Tibial artery (tissue), 4 donors: ENCODE measurements around the gene MTARC2.

Experiments
- DNase-seq, 2 donors: peaks; one replicate each; pipeline ENCODE4 v3.0.0-alpha.2; 2019
- H3K27ac ChIP-seq, 2 donors: fragments of 200-600 bp; sonication (generic) in 1 of 2; 1 replicate in 1 of 2; 2 replicates in 1 of 2; pipeline ENCODE4 v1.5.1; 2018 to 2019; ENCODE audit warnings: mild to moderate bottlenecking in 1 of 2
- H3K27me3 ChIP-seq, 2 donors: fragments of 200-600 bp; sonication (generic) in 1 of 2; one replicate each; pipeline versions ENCODE4 v1.5.1 to v1.6.0; 2016 to 2019
- H3K36me3 ChIP-seq, 3 donors: fragments of 200-600 bp; sonication (generic) in 2 of 3; one replicate each; pipeline ENCODE4 v1.5.1; 2016 to 2019; ENCODE audit warnings: mild to moderate bottlenecking in 2 of 3
- H3K4me1 ChIP-seq, 4 donors: fragments of 200-600 bp; sonication (generic) in 2 of 4; 1 replicate in 3 of 4; 2 replicates in 1 of 4; pipeline ENCODE4 v1.5.1; 2016 to 2019
- H3K4me3 ChIP-seq, 2 donors: fragments of 200-600 bp; sonication (generic) in 1 of 2; 1 replicate in 1 of 2; 2 replicates in 1 of 2; pipeline ENCODE4 v1.5.1; 2018 to 2019; ENCODE audit warnings: mild to moderate bottlenecking in 2 of 2
- H3K9me3 ChIP-seq, 3 donors: fragments of 200-600 bp; sonication (generic) in 1 of 3; one replicate each; pipeline ENCODE4 v1.5.1; 2016 to 2019
- CTCF ChIP-seq, 2 experiments: fragments of 200-600 bp in 1 of 2; fragments of 450-650 bp in 1 of 2; IDR thresholded peaks; one replicate each; pipeline ENCODE4 v1.5.1; 2017 to 2019; ENCODE audit warnings: antibody characterized with exemption in 2 of 2, mild to moderate bottlenecking in 1 of 2, moderate library complexity in 1 of 2
- intact Hi-C: fragments of 100-400 bp; cut with DNase I; formaldehyde crosslinking; loops from one replicate; pipeline ENCODE4 v1.15.0; 2023; ENCODE audit warnings: low total_unique reads

MTARC2 gene

GRCh38 chr1:220702733-220703270 lies 45.3 kb upstream of the MTARC2 start:
- TF ChIP-seq CTCF (IDR thresholded peaks at IDR 0.05): no peak
- Histone ChIP-seq H3K36me3 (peaks cover 0 to 4% (median 0%) of the 10 kb centered on the region in 3 donors), H3K27ac (no peak overlapping the region), H3K4me1 (no peaks in the 10 kb centered on the region), H3K9me3 (no peaks in the 10 kb centered on the region), H3K4me3 (no peak overlapping the region), H3K27me3 (no peaks in the 10 kb centered on the region)
- no peak for DNase-seq
- intact Hi-C loops: no loop called here

- no peaks in the 10 kb centered on the region for H3K9me3 ChIP-seq
- no peaks in the 10 kb centered on the region for H3K4me1 ChIP-seq
- intact Hi-C loops: no loop called here
- no peak overlapping the region for H3K4me3 ChIP-seq
- H3K27me3 ChIP-seq: no peaks in the 10 kb centered on the region
- H3K36me3 ChIP-seq: no peaks in the 10 kb centered on the region
- H3K27ac ChIP-seq: no peak overlapping the region
- no peak for TF ChIP-seq CTCF (IDR thresholded peaks at IDR 0.05)
- no peak for DNase-seq
Observed at GRCh38 chr1:220703305-220703704, 44.8 kb upstream of the MTARC2 start.

GRCh38 chr1:220705782-220706181 lies 42.3 kb upstream of the MTARC2 start:
- Histone ChIP-seq H3K4me1 (no peaks in the 10 kb centered on the region), H3K4me3 (no peak overlapping the region), H3K36me3 (no peaks in the 10 kb centered on the region), H3K27me3 (no peaks in the 10 kb centered on the region), H3K27ac (no peak overlapping the region), H3K9me3 (no peaks in the 10 kb centered on the region)
- intact Hi-C loops: no loop called here
- no peak for TF ChIP-seq CTCF (IDR thresholded peaks at IDR 0.05)
- no peak for DNase-seq

- no peaks in the 10 kb centered on the region for H3K9me3 ChIP-seq
- H3K4me1 ChIP-seq: no peaks in the 10 kb centered on the region
Observed at GRCh38 chr1:220706480-220706879, 41.6 kb upstream of the MTARC2 start.

GRCh38 chr1:220707160-220707559 lies 41.0 kb upstream of the MTARC2 start:
- Histone ChIP-seq H3K4me3 (no peak overlapping the region), H3K4me1 (no peaks in the 10 kb centered on the region), H3K36me3 (no peaks in the 10 kb centered on the region), H3K27ac (no peak overlapping the region), H3K9me3 (no peaks in the 10 kb centered on the region), H3K27me3 (no peaks in the 10 kb centered on the region)
- DNase-seq: no peak
- intact Hi-C loops: no loop called here
- TF ChIP-seq CTCF (IDR thresholded peaks at IDR 0.05): no peak

More at GRCh38 chr1:220706480-220706879, 41.6 kb upstream of the MTARC2 start:
- Histone ChIP-seq H3K36me3 (no peaks in the 10 kb centered on the region), H3K27ac (no peak overlapping the region), H3K4me3 (no peak overlapping the region), H3K27me3 (no peaks in the 10 kb centered on the region)
- DNase-seq: no peak
- intact Hi-C loops: no loop called here
- no peak for TF ChIP-seq CTCF (IDR thresholded peaks at IDR 0.05)

- H3K36me3 ChIP-seq: no peaks in the 10 kb centered on the region
- no peak for TF ChIP-seq CTCF (IDR thresholded peaks at IDR 0.05)
- H3K27me3 ChIP-seq: no peaks in the 10 kb centered on the region
- H3K27ac ChIP-seq: no peak overlapping the region
- no peak for DNase-seq
- H3K9me3 ChIP-seq: no peaks in the 10 kb centered on the region
- no peak overlapping the region for H3K4me3 ChIP-seq
- no peaks in the 10 kb centered on the region for H3K4me1 ChIP-seq
- intact Hi-C loops: no loop called here
Observed at GRCh38 chr1:220708244-220708643, 39.9 kb upstream of the MTARC2 start.
